GM21423 (cell line): ENCODE measurements around the gene MCM5.
"Not testable (repeated sequence)": the region's sequence is repeated elsewhere in the genome, so short reads cannot be mapped to it uniquely, and the experiment has no call there.

Experiments
- ATAC-seq: cut with Tn5 transposase; IDR thresholded peaks from one replicate; pipeline ENCODE4 v1.9.1; 2021; ENCODE audit warnings: mild to moderate bottlenecking, moderate library complexity; ENCODE audit not compliant: unreplicated experiment

The MCM5 gene

GRCh38 chr22:35378621-35379020 lies 21.3 kb upstream of the MCM5 start:
- no peak for ATAC-seq

GRCh38 chr22:35379146-35379993 lies 20.6 kb upstream of the MCM5 start:
- ATAC-seq: no peak

GRCh38 chr22:35380013-35380412 lies 19.9 kb upstream of the MCM5 start:
- ATAC-seq: no peak

GRCh38 chr22:35380537-35381423 lies 19.2 kb upstream of the MCM5 start, which contains the start of gene HMOX1:
TSS of gene HMOX1 (plus strand) at chr22:35381096. CDS start at chr22:35381174, 78 bp downstream.
- ATAC-seq: peak; percentile 55

GRCh38 chr22:35381424-35382009 lies 18.4 kb upstream of the MCM5 start:
- ATAC-seq: no peak

- ATAC-seq: no peak
These were observed 16.3 kb upstream of the MCM5 start for GRCh38 chr22:35383679-35384071.

- ATAC-seq: no peak
These were observed 15.4 kb upstream of the MCM5 start for GRCh38 chr22:35384527-35384926.

- ATAC-seq: no peak
These were observed 14.9 kb upstream of the MCM5 start for GRCh38 chr22:35384975-35385588.

- no peak for ATAC-seq
These were observed 13.2 kb upstream of the MCM5 start for GRCh38 chr22:35386670-35387288.

GRCh38 chr22:35390933-35391332 lies 9.0 kb upstream of the MCM5 start:
- ATAC-seq: no peak

- no peak for ATAC-seq
These were observed 7.6 kb upstream of the MCM5 start for GRCh38 chr22:35392357-35392756.

GRCh38 chr22:35393116-35394010 lies 6.6 kb upstream of the MCM5 start:
- no peak for ATAC-seq

- ATAC-seq: no peak
These were observed 6.0 kb upstream of the MCM5 start for GRCh38 chr22:35394011-35394312.

- no peak for ATAC-seq
These were observed 5.0 kb upstream of the MCM5 start for GRCh38 chr22:35394810-35395563.

GRCh38 chr22:35396622-35397021 lies 3.3 kb upstream of the MCM5 start:
- not testable (repeated sequence) for ATAC-seq

- ATAC-seq: no peak
These were observed 2.6 kb upstream of the MCM5 start for GRCh38 chr22:35397095-35397904.

- no peak for ATAC-seq
These were observed 1.4 kb upstream of the MCM5 start for GRCh38 chr22:35398591-35398973.

GRCh38 chr22:35399114-35399677 lies 744 bp upstream of the MCM5 start:
- ATAC-seq: no peak
